GM18870 (cell line): Measurements from ENCODE around the gene JARID2.
"Not testable (repeated sequence)": the region's sequence is repeated elsewhere in the genome, so short reads cannot be mapped to it uniquely, and the experiment has no call there.

Experiments used
- ATAC-seq: cut with Tn5 transposase; IDR thresholded peaks from one replicate; pipeline ENCODE4 v1.9.1; 2021; ENCODE audit warnings: moderate library complexity; ENCODE audit not compliant: unreplicated experiment

Gene JARID2

GRCh38 chr6:15287670-15288375 is 42.0 kb downstream of the JARID2 start:
- peak; percentile 94 for ATAC-seq

- no peak for ATAC-seq
Observed at GRCh38 chr6:15288856-15289255, 43.0 kb downstream of the JARID2 start.

DNA sequence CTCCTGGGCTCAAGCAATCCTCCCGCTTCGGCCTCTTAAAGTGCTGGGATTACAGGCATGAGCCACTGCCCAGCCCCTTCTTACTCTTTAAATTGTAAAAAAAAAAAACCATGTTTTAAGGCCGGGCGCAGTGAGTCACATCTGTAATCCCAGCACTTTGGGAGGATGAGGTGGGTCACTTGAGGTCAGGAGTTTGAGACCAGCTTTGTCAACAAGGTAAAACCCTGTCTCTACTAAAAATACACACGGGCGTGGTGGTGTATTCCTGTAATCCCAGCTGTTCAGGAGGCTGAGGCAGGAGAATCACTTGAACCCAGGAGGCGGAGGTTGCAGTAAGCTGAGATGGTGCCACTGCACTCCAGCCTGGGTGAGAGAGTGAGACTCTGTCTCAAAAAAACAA is 43.6 kb downstream of the JARID2 start:
- not testable (repeated sequence) for ATAC-seq

DNA sequence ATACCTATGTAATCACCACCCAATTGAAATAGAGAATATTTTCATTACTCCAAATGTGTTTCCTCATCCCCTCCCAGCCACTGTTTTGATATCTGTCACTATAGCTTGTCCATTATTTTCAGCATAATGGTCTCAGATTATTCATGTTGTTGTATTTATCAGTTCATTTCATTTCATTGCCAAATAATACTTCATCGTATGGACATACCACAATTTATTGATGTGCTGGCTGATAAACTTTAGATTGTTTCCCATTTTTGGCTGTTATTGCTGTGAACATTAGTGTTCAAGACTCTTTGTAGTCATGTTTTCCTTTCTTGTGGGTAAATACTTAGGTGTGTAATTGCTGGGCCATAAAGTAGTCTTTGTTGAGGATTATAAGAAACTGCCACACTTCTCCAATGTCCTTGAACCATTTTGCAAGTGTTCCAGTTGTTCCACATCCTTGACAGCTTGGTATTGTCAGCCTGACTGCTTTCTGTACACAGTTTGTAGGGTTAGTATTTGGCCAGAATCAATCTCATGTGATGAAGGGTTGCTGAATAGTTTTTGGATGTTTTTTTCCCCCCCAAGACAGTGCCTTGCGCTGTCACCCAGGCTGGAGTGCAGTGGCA is 44.3 kb downstream of the JARID2 start:
- no peak for ATAC-seq

DNA sequence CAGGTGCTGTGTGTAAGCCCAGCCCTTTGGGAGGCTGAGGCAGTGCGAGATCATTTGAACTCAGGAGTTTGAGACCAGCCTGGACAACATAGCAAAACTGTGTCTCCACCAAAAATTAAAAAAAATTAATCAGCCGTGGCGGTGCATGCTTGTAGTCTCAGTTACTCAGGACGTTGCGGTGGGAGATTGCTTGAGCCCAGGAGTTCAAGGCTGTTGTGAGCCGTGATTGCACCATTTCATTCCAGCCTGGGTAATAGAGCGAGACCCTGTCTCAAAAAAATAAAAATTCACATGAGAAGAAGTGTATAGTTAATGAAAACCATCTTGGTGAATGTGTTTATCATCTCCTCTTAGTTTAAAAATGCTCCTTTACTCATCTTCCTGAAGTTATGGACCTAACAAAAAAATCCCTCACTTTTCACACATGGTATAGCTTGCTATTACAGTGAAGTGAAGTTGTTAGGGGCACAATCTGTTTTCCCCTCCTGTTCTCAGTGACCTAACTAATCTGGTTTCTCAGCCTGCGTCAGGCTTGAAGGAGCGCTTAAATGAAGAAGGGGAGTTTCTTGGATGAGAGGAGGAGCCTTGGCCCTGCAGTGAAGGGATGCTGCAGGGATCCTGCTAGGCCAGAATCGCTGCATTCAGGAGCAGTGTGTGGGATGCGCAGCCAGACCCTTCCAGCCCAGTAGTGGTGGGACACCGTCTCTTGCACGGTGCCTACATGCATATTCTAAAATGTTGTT is 45.3 kb downstream of the JARID2 start:
- ATAC-seq, result no peak

- ATAC-seq, result no peak
Observed at GRCh38 chr6:15292721-15293302, 46.9 kb downstream of the JARID2 start.

GRCh38 chr6:15293674-15294073 is 47.8 kb downstream of the JARID2 start:
- ATAC-seq, result no peak

- no peak for ATAC-seq
Observed at GRCh38 chr6:15294504-15294903, 48.6 kb downstream of the JARID2 start.

GRCh38 chr6:15296249-15296648 is 50.4 kb downstream of the JARID2 start:
- no peak for ATAC-seq

DNA sequence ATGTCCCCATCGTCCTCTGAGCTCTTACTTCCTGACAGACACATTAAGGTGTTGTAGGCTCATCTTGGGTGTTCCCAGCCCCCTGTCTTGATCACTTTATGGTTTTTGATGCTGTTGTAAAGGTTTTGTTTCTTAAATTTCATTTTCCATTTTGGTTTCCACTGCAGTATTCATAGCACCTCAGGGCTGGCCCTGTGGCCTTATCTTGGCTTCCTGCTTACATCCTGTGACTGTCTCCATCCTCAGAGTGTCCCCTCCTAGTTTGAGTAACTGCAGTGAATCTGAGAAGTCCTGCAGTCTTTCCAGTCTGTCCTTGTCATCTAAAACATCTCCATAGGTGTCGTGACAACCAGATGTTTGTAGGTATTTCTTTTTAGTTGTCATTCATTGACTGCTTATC is 50.9 kb downstream of the JARID2 start:
- ATAC-seq, result peak; percentile 61

DNA sequence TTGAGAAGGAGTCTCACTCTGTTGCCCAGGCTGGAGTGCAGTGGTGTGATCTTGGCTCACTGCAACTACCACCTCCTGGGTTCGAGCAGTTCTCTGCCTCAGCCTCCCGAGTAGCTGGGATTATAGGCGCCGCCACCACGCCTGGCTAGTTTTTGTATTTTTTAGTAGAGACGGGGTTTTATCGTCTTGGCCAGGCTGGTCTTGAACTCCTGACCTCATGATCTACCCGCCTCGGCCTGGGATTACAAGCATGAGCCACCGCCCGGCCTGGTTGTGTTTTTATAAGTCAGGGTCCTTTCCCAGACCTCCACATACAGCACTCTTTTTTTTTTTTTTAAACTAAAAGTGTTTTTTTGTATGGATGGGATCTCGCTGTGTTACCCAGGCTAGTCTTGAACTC is 51.3 kb downstream of the JARID2 start:
- ATAC-seq, result not testable (repeated sequence)

GRCh38 chr6:15297895-15298590 is 52.2 kb downstream of the JARID2 start:
- no peak for ATAC-seq

- peak; percentile 57 for ATAC-seq
Observed at GRCh38 chr6:15299430-15300131, 53.7 kb downstream of the JARID2 start.

- no peak for ATAC-seq
Observed at GRCh38 chr6:15301179-15302006, 55.5 kb downstream of the JARID2 start.

DNA sequence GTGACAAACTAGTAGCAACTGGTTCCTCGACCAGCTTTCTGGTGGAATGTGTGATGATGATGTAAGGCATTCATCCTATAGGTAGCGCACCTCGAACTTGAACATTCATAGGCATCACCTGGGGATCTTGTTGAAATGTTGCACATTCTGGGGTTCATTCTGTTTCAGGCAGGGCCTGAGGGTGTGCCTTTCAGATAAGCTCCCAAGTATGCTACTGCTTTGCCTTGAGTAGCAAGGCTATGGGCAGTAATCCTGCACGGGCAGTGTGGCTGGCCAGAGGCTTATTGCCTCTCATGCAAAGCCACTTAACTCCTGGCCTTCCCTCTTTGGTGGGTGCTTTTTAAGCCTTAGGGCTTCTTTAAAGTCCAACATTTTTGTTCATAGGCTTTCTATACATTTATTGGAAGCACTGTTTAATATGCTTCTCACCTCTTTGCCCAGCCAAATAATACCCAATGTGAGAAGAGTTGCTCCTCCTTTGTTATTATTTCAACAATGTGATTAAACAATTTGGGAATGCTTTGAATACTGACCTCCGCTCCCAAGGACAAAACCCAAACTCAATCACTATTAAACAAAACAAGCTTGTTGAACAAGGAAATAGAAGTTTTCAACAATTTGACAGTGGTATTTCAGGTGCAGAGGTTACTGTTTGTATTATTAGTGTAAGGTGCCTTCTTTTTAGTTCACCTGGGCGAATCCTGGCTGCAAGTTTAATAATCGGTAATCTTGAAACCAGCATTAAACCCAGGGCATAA is 57.5 kb downstream of the JARID2 start:
- no peak for ATAC-seq

- ATAC-seq, result no peak
Observed at GRCh38 chr6:15303920-15304291, 58.0 kb downstream of the JARID2 start.

- no peak for ATAC-seq
Observed at GRCh38 chr6:15304337-15305042, 58.6 kb downstream of the JARID2 start.

- peak; percentile 45 for ATAC-seq
Observed at GRCh38 chr6:15305496-15305895, 59.6 kb downstream of the JARID2 start.
